SK-MEL-5 (cell line): ENCODE data around the gene XRCC4. TPM values are rescaled to one million over a fixed set of nuclear protein-coding genes. Genes with fewer than 3 reads are reported as not detected.

ENCODE experiments used
- small RNA-seq, 2 experiments: library from RNA; depleted of rRNA; stranded (forward); fragments of <200 nt; gene quantifications; one replicate each; pipeline ENCODE3, GENCODE V24; 2014
- total RNA-seq: library from RNA; depleted of rRNA; stranded (reverse); fragments of >200 nt; shearing (Covaris generic); gene quantifications from 2 replicates; pipeline ENCODE4 v1.2.3, GENCODE V29; 2014; rRNA removed

Gene XRCC4
- total RNA-seq, 1 experiment from 2014 or later: 21.1 TPM

Small RNA genes lying within 50 kb of the gene (small RNA-seq; reads per million reads assigned to genes)
- gene SCARNA18: 0.41 to 5.6 reads per million in 2 experiments

Other genes with a start within 250 kb of the XRCC4 start
- gene TMEM167A, start 153 bp upstream of the XRCC4 start, total RNA-seq: 101 and 102 TPM in 2 replicates